ENCODE measurements around the gene NPAS3. TPM values are rescaled to one million over a fixed set of nuclear protein-coding genes. Genes with fewer than 3 reads are reported as not detected.

NPAS3 gene
- total and polyA plus RNA-seq, 2 of the 13 experiments (the other 11 are each of a cell fraction or from before 2014, with no cell fraction given) = not detected

DNA sequence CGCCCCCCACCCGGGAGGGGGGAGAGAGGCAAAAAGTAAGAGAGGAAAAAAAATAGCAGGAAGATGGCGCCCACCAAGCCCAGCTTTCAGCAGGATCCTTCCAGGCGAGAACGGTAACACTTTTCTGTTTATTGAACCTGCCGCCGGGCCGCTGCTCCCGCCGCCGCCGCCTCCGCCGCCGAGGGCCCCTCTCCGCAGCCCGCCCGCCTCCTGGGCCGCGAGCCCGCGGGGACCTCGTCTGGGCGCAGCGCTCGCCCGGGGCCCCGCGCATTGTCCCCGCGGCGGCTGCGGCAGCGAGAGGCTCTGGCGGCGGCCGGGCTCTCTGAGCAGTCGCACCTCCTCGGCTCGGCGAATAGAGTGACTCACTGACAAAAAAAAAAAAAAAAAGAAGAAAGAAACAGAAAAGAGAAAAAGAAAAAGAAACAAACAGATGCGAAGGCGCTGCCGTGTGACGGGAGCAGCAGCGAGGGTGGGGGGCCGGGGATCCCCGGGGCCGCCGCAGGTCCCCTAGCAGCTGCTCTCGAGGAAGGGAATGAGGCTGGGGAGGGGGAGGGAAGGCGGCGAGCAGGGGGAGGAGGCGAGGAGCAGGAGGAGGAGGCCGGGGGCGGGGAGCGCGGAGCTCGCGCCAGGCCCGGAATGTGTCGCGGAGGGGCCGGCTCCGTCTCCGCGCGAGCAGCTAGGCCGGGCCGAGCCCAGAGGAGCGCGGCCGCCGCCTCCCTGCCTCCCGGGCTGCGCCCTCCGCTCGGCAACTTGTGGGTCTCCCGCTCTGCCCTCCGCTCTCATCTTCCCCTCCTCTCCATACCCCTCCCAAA is 781 bp downstream of the NPAS3 start (continued):
- TF ChIP-seq, protein P1, sequence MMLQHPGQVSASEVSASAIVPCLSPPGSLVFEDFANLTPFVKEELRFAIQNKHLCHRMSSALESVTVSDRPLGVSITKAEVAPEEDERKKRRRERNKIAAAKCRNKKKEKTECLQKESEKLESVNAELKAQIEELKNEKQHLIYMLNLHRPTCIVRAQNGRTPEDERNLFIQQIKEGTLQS (CRISPR knock-in tag; IDR thresholded peaks at IDR 0.05) = 0 out of 2 replicates have a peak, but pooled peaks have one; percentile 10
- TF ChIP-seq GABPB1 (CRISPR knock-in tag; IDR thresholded peaks at IDR 0.05) (peak; percentile 54; the same call in 1 of the 2 replicates), SOX13 (IDR thresholded peaks at IDR 0.05) (no peak), SOX13 (CRISPR knock-in tag; conservative IDR thresholded peaks at IDR 0.05 in 1 of 2, IDR thresholded peaks at IDR 0.05 in 1 of 2) (0 out of 4 replicates have a peak, but pooled peaks of 1 of the 2 experiments have one; percentile 5), ZNF274 (CRISPR knock-in tag; IDR thresholded peaks at IDR 0.05) (0 out of 2 replicates have a peak, but pooled peaks have one; percentile 57), BCL6 (CRISPR knock-in tag; IDR thresholded peaks at IDR 0.05) (peak; percentile 71), ZNF724P (CRISPR knock-in tag; IDR thresholded peaks at IDR 0.05; ENCODE audit: borderline replicate concordance) (no peak), KLF15 (CRISPR knock-in tag; IDR thresholded peaks at IDR 0.05; ENCODE audit: borderline replicate concordance) (no peak), EZH2 (conservative IDR thresholded peaks at IDR 0.05; ENCODE audit: low read depth, low read length) (0 out of 2 replicates have a peak, but pooled peaks have one; percentile 98), NCOA2 (CRISPR knock-in tag; IDR thresholded peaks at IDR 0.05) (0 out of 2 replicates have a peak, but pooled peaks have one; percentile 15), EP300 (IDR thresholded peaks at IDR 0.05; ENCODE audit: low read depth in 2 of 2, low read length in 2 of 2) (no peak), EP300 (CRISPR knock-in tag; IDR thresholded peaks at IDR 0.05; ENCODE audit: borderline replicate concordance) (no peak)

Measured in HepG2 (cell line).